ENCODE measurements around the gene ZMIZ2.
A peak's percentile ranks its signal among the peaks of the same experiment; 100 is the strongest.
"Not testable (repeated sequence)": the region's sequence is repeated elsewhere in the genome, so short reads cannot be mapped to it uniquely, and the experiment has no call there.

ZMIZ2 gene

DNA sequence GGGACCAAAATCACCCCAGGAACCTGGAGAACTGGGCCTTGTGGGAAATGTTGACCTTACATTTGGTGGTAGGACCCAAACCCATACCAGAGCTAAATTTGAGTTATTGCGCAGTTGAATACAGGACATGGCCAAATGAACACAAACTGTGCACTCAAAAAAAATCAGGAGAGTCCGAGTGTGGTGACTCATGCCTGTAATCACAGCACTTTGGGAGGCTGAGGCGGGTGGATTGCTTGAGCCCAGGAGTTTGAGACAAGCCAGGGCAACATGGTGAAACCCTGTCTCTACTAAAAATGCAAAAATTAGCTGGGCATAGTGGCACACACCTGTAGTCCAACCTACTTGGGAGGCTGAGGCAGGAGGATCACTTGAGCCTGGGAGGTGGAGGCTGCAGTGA lies 36.6 kb downstream of the ZMIZ2 start:
- H3K4me1 ChIP-seq (ENCODE audit: control insufficient read depth, low read depth, low read length); H3K27ac ChIP-seq (ENCODE audit: low read length); H3K27me3 ChIP-seq (ENCODE audit: control insufficient read depth, insufficient read depth, low read length); H3K4me3 ChIP-seq (ENCODE audit: low read length); H3K36me3 ChIP-seq (ENCODE audit: control insufficient read depth, low read depth, low read length); H3K9me3 ChIP-seq (ENCODE audit: control insufficient read depth, low read depth, low read length); H3K9ac ChIP-seq (ENCODE audit: low read length): not testable (repeated sequence)

DNA sequence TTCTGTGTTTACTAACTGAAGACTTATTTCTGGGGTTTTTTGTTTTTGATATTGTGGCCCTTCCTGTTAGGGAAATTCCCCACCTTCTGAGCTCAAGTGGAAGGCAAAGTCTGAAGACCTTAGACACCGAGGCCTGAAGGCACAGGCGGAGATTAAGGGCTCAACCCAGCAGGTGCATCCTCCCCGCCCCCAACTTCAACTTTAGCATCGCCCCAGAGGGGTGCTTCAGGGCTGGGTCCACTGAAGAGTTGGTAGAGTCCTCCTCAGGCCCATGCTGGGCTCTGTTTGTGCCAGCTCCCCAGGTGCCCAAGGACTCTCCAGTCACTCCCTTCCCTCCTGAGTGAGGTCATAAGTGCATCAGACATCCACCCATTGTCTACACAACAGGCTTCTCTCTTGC lies 38.4 kb downstream of the ZMIZ2 start:
- Histone ChIP-seq H3K27me3 (ENCODE audit: control insufficient read depth, insufficient read depth, low read length) (no peaks in the 10 kb centered on the region), H3K4me1 (ENCODE audit: control insufficient read depth, low read depth, low read length) (no peaks in the 10 kb centered on the region), H3K36me3 (ENCODE audit: control insufficient read depth, low read depth, low read length) (no peaks in the 10 kb centered on the region), H3K9ac (ENCODE audit: low read length) (no peak overlapping the region), H3K9me3 (ENCODE audit: control insufficient read depth, low read depth, low read length) (no peaks in the 10 kb centered on the region), H3K27ac (ENCODE audit: low read length) (no peak overlapping the region), H3K4me3 (ENCODE audit: low read length) (no peak overlapping the region)

DNA sequence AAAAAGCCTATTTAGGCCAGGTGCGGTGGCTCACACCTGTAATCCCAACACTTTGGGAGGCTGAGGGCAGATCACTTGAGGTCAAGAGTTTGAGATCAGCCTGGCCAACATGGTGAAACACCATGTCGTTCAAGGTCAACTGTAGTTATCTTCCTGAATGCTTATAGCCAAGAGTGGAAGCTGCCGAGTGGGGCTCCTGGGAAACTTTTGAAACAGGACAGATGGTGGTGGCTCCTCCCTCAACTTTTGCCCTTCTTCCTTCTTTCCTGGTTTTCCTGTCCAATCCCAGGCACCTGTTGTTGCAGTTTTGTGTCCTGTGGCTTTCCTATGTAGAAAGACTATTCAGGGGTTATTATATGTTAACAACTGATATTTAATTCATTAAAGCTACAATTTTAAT lies 39.1 kb downstream of the ZMIZ2 start:
- Histone ChIP-seq H3K27me3 (ENCODE audit: control insufficient read depth, insufficient read depth, low read length) (no peaks in the 10 kb centered on the region), H3K4me1 (ENCODE audit: control insufficient read depth, low read depth, low read length) (no peaks in the 10 kb centered on the region), H3K9me3 (ENCODE audit: control insufficient read depth, low read depth, low read length) (no peaks in the 10 kb centered on the region), H3K36me3 (ENCODE audit: control insufficient read depth, low read depth, low read length) (no peaks in the 10 kb centered on the region), H3K9ac (ENCODE audit: low read length) (no peak overlapping the region), H3K27ac (ENCODE audit: low read length) (no peak overlapping the region), H3K4me3 (ENCODE audit: low read length) (no peak overlapping the region)

DNA sequence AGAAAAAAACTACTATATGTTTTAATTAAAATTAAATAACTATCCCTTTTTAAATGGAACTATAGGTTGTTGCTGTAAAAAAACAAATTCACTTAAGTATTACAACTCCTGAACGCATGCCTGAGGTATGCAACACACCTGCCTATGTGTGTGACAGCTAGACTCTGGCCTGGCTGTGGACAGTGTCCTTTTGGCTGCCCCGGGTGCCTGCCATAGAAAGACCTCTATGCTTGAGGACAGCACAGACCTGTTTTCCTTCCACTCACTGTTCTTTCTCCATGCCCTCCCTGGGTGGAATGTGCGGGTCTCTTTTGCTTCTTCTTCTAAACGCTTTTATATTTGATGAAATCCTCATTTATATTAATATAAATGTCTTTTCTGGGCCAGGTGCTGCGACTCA lies 41.3 kb downstream of the ZMIZ2 start:
- Histone ChIP-seq H3K9me3 (ENCODE audit: control insufficient read depth, low read depth, low read length) (no peaks in the 10 kb centered on the region), H3K36me3 (ENCODE audit: control insufficient read depth, low read depth, low read length) (no peaks in the 10 kb centered on the region), H3K27me3 (ENCODE audit: control insufficient read depth, insufficient read depth, low read length) (no peaks in the 10 kb centered on the region), H3K4me1 (ENCODE audit: control insufficient read depth, low read depth, low read length) (no peaks in the 10 kb centered on the region), H3K9ac (ENCODE audit: low read length) (no peak overlapping the region), H3K4me3 (ENCODE audit: low read length) (no peak overlapping the region), H3K27ac (ENCODE audit: low read length) (no peak overlapping the region)

DNA sequence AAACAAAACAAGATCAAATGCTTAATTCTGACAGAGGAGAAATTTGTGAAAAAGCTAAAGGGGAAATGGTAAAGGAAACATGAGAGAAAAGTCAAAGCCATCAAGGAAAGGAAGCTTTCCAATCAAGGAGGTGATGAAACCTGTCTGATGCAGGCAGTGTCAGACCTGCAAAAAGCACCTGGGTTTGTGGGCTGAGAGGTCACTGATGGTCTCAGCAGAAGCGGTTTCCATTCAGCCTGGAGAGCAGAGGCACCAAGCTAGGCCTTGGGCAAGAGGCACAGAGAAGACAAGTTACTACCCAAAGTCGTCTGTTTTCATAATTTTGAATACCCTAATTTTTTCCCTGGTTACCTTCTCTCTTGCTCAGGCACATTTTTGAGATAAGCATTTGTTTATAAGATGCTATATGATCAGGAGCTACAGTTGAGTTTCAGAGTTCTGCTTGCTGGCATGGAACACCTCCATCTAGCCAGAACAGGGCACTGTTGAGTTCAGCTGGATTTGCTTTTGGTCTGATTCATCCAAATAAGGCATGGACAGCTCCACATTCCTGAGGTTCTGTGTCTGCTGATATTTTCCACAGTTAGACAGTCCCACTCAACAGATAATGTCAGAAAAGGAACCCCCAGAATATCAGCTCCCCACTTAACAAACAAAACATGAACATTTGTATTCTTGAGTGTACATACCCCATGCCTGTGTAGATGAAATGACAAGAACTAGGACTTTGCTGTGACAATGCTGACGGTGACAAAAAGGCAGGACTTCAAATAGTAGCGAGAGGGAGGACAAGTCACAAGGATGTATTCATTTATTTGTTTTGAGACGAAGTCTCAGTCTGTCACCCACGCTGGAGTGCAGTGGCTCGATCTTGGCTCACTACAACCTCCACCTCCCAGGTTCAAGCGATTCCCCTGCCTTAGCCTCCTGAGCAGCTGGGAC lies 42.9 kb downstream of the ZMIZ2 start:
- H3K4me1 ChIP-seq (ENCODE audit: control insufficient read depth, low read depth, low read length) = no peaks in the 10 kb centered on the region
- H3K27me3 ChIP-seq (ENCODE audit: control insufficient read depth, insufficient read depth, low read length) = no peaks in the 10 kb centered on the region
- no peaks in the 10 kb centered on the region for H3K36me3 ChIP-seq (ENCODE audit: control insufficient read depth, low read depth, low read length)
- H3K9ac ChIP-seq (ENCODE audit: low read length) = no peak overlapping the region
- no peaks in the 10 kb centered on the region for H3K9me3 ChIP-seq (ENCODE audit: control insufficient read depth, low read depth, low read length)
- no peak overlapping the region for H3K27ac ChIP-seq (ENCODE audit: low read length)
- H3K4me3 ChIP-seq (ENCODE audit: low read length) = no peak overlapping the region

DNA sequence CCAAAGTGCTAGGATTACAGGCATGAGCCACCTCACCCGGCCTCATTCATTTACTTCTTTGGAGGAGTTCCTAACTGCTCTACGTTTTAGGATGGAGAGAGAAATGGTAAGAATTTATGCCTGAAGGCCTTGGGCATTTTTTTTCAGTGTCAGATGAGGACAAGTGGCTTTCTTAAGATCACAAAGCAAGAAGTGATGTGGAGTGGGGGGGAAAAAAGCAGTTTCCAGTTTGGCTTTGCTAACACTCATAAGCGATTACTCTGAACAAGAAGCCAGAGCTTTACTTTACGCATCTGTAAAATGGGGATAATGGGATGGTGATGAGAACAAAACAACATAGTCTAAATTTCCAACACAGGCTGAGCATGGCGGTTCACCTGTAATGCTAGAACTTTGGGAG lies 45.3 kb downstream of the ZMIZ2 start:
- Histone ChIP-seq H3K36me3 (ENCODE audit: control insufficient read depth, low read depth, low read length) (peaks cover 15% of the 10 kb centered on the region), H3K27me3 (ENCODE audit: control insufficient read depth, insufficient read depth, low read length) (no peaks in the 10 kb centered on the region), H3K4me3 (ENCODE audit: low read length) (no peak overlapping the region), H3K9ac (ENCODE audit: low read length) (no peak overlapping the region), H3K9me3 (ENCODE audit: control insufficient read depth, low read depth, low read length) (no peaks in the 10 kb centered on the region), H3K4me1 (ENCODE audit: control insufficient read depth, low read depth, low read length) (peaks cover 4% of the 10 kb centered on the region), H3K27ac (ENCODE audit: low read length) (no peak overlapping the region)

DNA sequence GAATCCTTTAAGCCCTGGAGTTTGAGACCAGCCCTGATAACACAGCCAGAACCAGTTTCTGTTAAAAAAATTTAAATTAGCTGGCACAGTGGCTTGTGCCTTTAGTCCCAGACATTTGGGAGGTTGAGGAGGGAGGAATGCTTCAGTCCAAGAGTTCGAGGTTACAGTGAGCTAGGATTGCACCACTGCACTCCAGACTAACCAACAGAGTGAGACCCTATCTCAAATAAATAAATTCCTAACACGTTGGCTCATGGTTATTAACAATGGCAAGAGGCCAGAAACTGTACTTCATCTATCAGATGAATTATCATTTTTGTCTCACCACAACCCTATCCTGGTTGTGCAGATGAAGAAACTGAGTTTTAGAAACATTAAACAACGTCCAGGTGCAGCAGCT lies 45.7 kb downstream of the ZMIZ2 start:
- Histone ChIP-seq H3K27me3 (ENCODE audit: control insufficient read depth, insufficient read depth, low read length) (no peaks in the 10 kb centered on the region), H3K4me3 (ENCODE audit: low read length) (no peak overlapping the region), H3K9me3 (ENCODE audit: control insufficient read depth, low read depth, low read length) (no peaks in the 10 kb centered on the region), H3K4me1 (ENCODE audit: control insufficient read depth, low read depth, low read length) (peaks cover 4% of the 10 kb centered on the region), H3K36me3 (ENCODE audit: control insufficient read depth, low read depth, low read length) (peaks cover 20% of the 10 kb centered on the region), H3K9ac (ENCODE audit: low read length) (no peak overlapping the region), H3K27ac (ENCODE audit: low read length) (no peak overlapping the region)

DNA sequence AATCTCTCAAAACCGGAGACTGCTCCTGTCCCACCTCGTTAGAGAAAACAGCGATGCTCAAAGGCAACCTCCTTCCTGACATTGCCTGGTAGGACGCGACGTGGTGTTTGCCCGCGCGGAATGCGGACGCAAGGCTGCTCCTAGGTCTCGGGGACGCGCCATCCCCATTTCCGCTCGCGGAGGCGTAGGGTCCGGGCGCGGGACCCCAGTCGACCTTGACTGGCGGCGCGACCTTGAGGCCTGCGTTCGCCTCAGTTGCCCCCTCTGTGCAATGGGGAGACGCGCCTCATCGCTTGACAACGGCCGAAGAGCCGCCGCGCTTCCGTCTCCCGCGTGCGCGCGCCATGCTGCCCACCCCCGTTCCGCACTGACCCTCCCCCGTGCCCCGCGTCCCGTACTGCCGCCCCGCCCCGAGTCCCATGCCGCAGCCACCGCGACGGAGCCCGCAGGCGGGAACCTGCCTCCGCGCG lies 47.4 kb downstream of the ZMIZ2 start:
- Histone ChIP-seq H3K4me3 (ENCODE audit: low read length) (peak overlapping the region; percentile 75), H3K4me1 (ENCODE audit: control insufficient read depth, low read depth, low read length) (peaks cover 4% of the 10 kb centered on the region), H3K36me3 (ENCODE audit: control insufficient read depth, low read depth, low read length) (peaks cover 37% of the 10 kb centered on the region), H3K27ac (ENCODE audit: low read length) (peak overlapping the region; percentile 74), H3K9me3 (ENCODE audit: control insufficient read depth, low read depth, low read length) (no peaks in the 10 kb centered on the region), H3K27me3 (ENCODE audit: control insufficient read depth, insufficient read depth, low read length) (no peaks in the 10 kb centered on the region), H3K9ac (ENCODE audit: low read length) (peak overlapping the region; percentile 98)

DNA sequence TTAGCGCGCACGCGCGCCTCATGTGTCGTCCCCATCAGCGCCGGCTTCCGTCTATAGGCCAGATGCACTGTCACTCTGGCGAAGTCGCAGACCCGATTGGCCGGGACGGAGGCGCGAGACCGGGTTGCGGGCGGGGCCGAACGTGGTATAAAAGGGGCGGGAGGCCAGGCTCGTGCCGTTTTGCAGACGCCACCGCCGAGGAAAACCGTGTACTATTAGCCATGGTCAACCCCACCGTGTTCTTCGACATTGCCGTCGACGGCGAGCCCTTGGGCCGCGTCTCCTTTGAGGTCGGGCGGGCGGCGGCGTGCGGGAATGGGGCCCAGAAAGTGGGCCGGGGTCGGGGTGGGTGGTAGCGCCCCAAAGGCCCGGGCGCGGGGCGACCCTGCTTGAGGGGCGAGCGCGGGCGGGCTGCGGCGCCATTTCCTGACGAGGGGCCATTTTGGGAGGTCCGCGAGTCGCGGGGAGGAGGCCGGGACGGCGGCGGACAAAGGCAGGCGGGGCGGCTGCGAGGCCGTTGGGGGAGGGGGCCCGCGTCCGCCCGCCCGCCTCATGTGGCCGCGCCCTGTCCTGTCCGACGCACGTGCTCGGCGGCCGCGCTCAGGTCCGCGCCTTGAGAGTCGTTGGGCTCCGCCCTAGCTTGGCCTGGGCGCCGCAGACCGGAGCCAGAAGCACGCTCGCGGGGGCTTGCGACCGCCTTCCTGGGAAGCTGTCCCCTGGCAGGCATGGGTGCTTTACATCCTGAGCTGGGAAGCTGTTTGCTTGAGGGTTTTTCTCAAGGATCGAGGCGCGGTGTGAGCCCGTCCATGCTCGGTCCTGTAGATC lies 48.1 kb downstream of the ZMIZ2 start, which contains the start of gene PPIA:
TSS of gene PPIA (plus strand) at position 178 of the 825 bp plus-strand sequence. CDS start at position 222, 44 bp downstream.
- Histone ChIP-seq H3K27me3 (ENCODE audit: control insufficient read depth, insufficient read depth, low read length) (no peaks in the 10 kb centered on the region), H3K4me1 (ENCODE audit: control insufficient read depth, low read depth, low read length) (peaks cover 4% of the 10 kb centered on the region), H3K27ac (ENCODE audit: low read length) (peak within 1 kb of the TSS; percentile 90), H3K4me3 (ENCODE audit: low read length) (peak within 1 kb of the TSS; percentile 96), H3K36me3 (ENCODE audit: control insufficient read depth, low read depth, low read length) (peaks cover 43% of the 10 kb centered on the region), H3K9me3 (ENCODE audit: control insufficient read depth, low read depth, low read length) (no peaks in the 10 kb centered on the region), H3K9ac (ENCODE audit: low read length) (peak within 1 kb of the TSS; percentile 98)

DNA sequence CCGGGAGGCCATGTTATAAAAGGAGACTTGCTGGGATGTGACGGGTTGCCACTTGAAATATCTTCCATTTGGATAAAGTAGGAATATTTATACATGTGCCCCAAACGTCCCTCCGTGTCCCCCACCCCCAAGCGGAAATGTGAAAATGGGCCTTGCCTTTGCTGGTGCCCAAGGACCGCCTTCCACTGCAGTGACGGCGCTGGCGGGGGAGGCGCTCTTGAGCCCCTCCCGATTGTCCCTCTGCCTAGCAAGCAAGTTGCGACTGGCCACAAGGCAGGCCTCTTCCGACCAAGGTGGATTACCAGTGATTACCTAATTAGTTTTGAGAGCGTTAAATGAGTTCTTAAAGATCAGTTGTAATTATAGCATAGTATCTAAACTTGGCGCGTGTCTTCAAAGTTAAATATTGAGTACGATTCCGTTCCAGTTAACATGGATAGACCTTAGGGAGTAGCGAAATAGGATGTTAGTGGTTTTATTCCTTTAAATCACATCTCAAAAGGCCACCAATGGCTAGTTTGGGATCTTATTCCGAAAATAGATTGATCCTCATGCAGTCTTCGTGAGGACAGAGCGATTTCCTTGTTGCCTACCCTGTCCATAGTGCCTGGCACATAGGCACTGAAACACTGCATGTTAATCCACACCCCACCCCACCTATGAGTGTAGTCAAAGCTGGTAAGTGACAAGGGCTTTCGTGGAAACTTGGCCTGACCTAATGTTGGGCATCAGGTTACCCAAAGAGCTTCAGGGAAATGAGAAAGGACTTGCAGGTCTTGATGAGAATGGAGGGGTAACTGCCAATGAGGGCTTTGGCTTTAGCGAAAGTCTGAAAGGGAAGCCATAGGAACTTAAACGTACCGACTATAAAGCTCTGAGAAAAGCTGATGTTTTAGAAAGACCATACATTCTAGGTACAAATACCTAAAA lies 48.9 kb downstream of the ZMIZ2 start:
- Histone ChIP-seq H3K36me3 (ENCODE audit: control insufficient read depth, low read depth, low read length) (peaks cover 52% of the 10 kb centered on the region), H3K4me3 (ENCODE audit: low read length) (peak overlapping the region; percentile 96), H3K27me3 (ENCODE audit: control insufficient read depth, insufficient read depth, low read length) (no peaks in the 10 kb centered on the region), H3K9ac (ENCODE audit: low read length) (peak overlapping the region; percentile 98), H3K27ac (ENCODE audit: low read length) (peak overlapping the region; percentile 90), H3K4me1 (ENCODE audit: control insufficient read depth, low read depth, low read length) (peaks cover 4% of the 10 kb centered on the region), H3K9me3 (ENCODE audit: control insufficient read depth, low read depth, low read length) (no peaks in the 10 kb centered on the region)
